ENCODE measurements around the gene PLXNA2.

DNA sequence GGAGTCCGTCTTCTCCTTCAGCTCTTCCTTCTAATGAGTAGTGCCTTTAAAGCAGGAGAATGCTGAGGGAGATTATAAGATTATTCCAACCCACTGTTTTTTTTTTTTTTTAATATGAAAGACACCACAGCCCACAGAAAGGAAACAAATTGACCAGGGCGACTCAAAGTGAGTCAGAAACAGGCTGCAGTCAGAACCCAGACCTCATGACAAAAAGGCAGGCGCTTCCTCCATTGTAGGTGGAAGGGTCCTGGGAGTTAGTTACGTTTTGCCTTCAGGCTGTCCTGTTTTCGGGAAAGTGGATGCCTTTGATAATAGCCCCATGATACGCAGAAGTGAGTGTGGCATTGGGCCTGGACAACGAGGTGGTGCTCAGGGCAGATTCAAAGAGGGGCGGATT, 21.0 kb downstream of the PLXNA2 start:
- no peak for TF ChIP-seq TAF1 (IDR thresholded peaks at IDR 0.05; ENCODE audit: borderline replicate concordance, low read depth, low read length)
- no peak for TF ChIP-seq POLR2A (IDR thresholded peaks at IDR 0.05; ENCODE audit: low read depth, low read length)

Measured in GM12892 (cell line).